HT-29 (cell line): ENCODE results near the gene INO80. TPM values are rescaled to one million over a fixed set of nuclear protein-coding genes. Genes with fewer than 3 reads are reported as not detected.
A peak's percentile ranks its signal among the peaks of the same experiment; 100 is the strongest.
"Not testable (repeated sequence)": the region's sequence is repeated elsewhere in the genome, so short reads cannot be mapped to it uniquely, and the experiment has no call there.

Source experiments
- DNase-seq: peaks from one replicate; pipeline ENCODE4 v3.0.0-alpha.2; 2015; ENCODE audit warnings: low spot score
- total RNA-seq: library from RNA; depleted of rRNA; stranded (reverse); fragments of >200 nt; shearing (Covaris generic); gene quantifications from 2 replicates; pipeline ENCODE4 v1.2.3, GENCODE V29; 2014; rRNA removed

The INO80 gene
- total RNA-seq = 57.1 and 66.9 TPM in 2 replicates

DNA sequence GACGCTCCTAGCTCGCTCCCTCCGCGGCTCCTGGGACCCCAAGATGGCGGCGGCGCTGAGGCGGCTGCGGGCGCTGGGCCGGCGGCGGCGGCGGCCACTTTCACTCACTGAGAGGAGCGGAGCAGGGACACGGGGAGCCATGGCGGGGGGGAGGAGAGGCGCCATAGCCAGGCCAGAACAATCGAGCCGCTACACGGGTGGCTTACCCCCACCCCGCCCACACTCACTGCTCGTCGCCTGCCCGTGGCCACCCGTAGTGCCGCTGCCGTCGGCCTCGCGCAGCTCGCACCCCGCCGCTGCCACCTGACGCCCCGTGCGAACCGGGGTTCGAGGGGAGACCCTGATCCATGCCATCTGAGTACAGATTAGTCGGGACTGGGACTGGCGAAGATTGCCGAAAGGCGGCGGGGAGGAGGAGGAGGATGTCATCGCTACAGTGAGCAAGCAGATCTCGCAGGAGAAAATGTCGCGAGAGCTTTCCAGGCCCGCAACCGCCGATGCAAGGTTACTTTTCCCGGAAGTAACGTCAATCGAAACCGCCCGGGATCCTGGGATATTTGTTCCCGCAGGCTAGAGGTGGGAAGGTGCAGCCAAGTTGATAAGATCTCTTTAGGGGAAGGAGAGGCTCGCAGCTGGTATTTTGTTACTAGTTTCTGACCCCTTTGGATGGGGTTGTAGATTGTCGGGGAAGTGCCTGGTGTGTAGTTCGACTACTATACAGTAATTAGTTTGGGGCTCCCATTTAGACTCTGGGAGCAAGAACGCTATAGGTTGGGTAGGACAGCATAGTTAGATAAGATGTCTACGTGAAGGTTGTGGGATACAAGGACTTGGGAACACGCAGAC lies at the start of gene INO80:
TSS of gene INO80 (minus strand) at position 165 of the 846 bp plus-strand sequence. CDS start 19,970 bp downstream, outside the sequence.
- DNase-seq = peak; percentile 100

DNA sequence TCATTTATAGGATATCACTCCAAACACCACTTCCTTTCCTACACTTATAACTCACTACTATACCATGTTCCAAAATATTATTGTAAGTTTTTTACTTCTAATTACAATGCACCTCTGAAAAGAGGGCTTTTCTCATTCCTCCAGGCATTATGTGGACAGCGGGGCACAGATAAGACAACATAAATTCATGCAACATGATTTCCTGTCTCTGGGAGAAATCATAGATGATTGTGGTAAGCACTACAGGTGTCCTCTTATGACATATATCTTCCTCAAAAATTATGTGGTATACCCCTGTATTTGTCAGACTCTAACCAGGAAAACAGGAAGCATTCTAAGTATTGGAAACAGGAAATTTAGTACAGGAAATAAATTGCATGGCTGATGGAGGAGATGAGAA lies 45.7 kb upstream of the INO80 start:
- no peak for DNase-seq

DNA sequence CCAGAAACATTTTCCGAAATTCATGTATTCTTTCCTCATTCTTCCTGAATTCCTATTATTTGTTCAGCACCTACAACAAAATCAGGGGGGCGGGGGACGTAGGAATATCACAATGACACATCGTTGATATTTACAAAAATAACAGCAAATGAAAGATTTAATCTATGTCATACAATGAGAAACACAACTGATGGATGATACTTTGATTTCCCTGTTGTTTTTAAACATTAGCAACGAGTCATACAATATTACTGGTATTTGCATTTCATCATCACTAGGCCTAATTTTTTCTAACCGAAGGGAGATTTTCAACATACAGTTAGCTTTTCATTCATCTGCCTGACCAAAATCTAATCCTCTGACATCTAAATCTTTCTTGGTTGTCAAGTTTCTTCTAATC lies 45.3 kb upstream of the INO80 start:
- DNase-seq = no peak

- DNase-seq = no peak
Measured at GRCh38 chr15:41160639-41161315, 44.7 kb upstream of the INO80 start.

- DNase-seq = no peak
Measured at GRCh38 chr15:41154412-41154811, 38.3 kb upstream of the INO80 start.

- no peak for DNase-seq
Measured at GRCh38 chr15:41153733-41154132, 37.7 kb upstream of the INO80 start.

DNA sequence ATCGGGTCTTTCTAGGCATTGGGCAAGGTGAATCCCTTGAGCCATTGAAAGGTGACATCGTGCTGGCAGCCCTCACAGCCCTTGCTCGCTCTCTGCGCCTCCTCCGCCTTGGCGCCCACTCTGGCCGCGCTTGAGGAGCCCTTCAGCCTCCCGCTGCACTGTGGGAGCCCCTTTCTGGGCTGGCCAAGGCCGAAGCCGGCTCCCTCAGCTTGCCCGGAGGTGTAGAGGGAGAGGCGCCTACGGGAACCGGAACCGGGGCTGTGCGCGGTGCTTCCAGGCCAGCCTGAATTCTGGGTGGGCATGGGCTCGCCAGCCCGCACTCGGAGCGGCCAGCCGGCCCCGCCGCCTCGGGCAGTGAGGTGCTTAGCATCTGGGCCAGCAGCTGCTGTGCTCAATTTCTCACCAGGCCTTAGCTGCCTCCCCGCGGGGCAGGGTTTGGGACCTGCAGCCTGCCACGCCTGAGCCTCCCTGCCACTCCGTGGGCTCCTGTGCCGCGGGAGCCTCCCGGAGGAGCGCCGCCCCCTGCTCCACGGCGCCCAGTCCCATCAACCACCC lies 35.4 kb upstream of the INO80 start:
- DNase-seq = no peak

- no peak for DNase-seq
Measured at GRCh38 chr15:41150279-41150678, 34.2 kb upstream of the INO80 start.

- DNase-seq = no peak
Measured at GRCh38 chr15:41148065-41148464, 32.0 kb upstream of the INO80 start.

GRCh38 chr15:41139619-41140018 lies 23.5 kb upstream of the INO80 start:
- no peak for DNase-seq

DNA sequence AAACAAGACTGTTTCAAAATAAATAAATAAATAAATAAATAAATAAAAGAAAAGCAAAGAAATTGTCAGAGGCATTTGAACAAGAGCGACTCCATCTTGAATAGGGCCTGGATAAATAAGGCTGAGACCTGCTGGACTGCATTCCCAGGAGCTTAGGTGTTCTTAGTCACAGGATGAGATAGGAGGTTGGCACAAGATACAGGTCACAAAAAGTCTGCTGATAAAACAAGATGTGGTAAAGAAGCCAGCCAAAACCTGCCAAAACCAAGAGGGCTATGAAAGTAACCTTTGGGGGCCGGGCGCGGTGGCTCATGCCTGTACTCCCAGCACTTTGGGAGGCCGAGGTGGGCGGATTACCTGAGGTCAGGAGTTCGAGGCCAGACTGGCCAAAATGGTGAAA lies 23.0 kb upstream of the INO80 start:
- DNase-seq = peak; percentile 63

DNA sequence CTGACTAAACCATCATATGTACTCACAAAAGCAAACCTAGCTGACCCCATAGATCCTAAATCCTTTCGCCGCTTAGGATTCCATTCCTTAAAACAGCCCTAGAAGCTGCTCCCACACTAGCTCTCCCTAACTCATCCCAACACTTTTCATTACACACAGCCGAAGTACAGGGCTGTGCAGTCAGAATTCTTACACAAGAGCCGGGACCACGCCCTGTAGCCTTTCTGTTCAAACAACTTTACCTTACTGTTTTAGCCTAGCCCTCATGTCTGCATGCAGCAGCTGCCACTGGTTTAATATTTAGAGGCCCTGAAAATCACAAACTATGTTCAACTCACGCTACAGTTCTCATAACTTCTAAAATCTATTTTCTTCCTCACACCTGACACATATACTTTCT lies 19.5 kb upstream of the INO80 start:
- not testable (repeated sequence) for DNase-seq

GRCh38 chr15:41133454-41133853 lies 17.4 kb upstream of the INO80 start:
- no peak for DNase-seq

DNA sequence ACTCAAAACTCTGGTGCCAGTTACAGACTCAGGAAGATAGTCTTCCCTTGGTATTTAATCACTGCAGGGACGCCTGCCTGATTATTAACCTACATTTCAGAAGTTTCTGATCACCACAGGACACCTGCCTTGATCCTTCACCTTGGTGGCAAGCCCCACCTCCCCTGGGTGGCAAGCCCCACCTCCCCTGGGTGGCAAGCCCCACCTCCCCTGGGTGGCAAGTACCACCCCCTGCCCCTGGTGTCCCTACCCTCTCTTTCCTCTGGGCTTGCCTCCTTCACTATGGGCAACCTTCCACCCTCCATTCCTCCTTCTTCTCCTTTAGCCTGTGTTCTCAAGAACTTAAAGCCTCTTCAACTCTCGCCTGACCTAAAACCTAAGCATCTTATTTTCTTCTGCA lies 16.0 kb upstream of the INO80 start:
- not testable (repeated sequence) for DNase-seq

DNA sequence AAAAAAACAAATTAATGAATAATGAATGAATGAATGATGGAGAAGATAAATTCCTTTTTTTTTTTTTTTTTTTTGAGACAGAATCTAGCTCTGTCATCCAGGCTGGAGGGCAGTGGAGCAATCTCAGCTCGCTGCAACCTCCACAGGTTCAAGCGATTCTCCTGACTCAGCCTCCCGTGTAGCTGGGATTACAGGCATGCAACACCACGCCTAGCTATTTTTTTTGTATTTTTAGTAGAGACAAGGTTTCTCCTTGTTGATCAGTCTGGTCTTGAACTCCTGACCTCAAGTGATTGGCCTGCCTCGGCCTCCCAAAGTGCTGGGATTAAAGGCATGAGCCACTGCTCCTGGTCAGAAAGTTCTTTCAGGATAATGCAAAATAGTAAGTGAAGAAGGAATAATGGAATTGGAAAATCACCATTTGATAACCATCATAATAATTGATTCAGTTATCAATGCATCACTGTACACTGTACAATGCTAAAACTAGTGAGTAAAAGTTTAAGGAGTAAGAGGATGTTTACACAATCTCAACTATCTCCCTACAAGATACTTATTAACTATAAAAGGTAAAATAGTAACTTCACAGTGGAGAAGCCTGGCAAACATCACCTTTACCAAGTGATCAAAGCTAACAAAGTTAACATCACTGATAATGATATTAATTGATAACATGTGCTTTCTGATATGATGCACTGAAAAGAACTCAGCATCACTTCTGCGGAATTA lies 12.3 kb upstream of the INO80 start:
- DNase-seq = no peak

DNA sequence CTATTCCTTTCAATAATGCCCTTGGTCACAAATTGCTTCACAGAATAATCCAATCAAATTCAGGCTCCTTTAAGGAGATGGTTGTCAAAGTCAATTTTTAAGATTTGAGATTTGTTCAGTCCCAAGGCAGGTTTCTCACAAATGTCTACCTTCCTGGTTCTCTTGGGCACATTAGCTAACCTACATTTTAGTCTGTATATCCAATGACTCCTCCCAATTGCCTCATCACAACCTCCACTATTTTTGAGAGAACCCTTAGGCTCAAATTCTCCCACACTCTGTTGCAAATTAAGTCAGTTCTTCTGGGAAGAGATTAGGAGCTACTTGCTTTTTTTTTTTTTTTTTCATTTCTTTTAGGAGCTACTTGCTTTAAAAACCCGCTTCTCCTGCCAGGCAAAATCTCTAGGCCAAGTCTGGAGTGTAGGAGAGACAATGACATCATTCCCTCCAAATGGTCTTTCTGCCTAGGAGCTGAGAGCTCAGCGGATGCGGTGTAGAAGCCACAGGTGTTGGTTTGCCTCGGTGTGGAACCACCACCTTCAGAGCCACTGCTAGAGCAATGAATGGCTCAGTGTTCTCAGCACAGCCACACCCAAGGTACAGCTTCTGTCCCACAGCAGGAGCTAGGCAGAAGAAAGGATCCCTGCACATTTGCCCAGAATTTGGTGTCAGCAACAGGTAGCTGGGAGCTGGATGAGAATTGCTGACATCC lies 10.0 kb upstream of the INO80 start:
- no peak for DNase-seq

DNA sequence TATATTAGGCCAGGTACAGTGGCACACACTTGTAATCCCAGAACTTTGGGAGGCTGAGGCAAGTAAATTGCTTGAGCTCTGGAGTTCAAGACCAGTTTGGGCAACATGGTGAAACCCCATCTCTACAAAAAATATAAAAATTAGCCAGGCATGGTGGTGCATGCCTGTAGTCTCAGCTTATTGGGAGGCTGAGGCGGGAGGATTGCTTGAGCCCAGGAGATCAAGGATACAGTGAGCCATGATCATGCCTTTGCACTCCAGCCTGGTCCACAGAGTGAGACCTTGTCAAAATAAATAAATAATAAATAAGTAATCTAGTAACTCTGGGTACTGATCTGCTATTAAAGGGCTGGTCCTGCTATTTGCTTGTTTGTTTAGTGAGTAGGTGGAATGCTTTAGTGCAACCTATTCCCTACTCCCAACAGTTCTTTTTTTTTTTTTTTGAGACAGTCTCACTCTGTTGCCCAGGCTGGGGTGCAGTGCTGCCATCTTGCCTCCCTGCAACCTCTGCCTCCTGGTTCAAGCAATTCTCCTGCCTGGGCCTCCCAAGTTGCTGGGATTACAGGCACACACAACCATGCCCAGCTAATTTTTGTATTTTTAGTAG lies 9.1 kb upstream of the INO80 start:
- no peak for DNase-seq

GRCh38 chr15:41124058-41124457 lies 8.0 kb upstream of the INO80 start:
- DNase-seq = no peak

DNA sequence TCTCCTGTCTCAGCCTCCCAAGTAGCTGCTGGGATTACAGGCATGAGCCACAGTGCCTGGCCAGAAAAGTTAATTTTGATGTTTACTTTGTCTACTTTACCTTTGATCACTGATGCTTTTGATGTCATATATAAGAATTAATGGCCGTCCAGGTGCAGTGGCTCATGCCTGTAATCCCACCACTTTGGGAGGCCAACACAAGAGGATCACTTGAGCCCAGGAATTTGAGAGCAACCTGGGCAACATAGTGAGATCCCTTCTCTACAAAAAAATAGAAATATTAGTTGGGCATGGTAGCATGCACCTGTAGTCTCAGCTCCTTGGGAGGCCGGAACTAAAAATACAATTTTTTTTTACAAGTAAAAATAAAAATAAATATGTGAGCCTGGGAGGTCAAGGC lies 6.8 kb upstream of the INO80 start:
- no peak for DNase-seq

GRCh38 chr15:41121951-41122350 lies 5.9 kb upstream of the INO80 start:
- DNase-seq = no peak

DNA sequence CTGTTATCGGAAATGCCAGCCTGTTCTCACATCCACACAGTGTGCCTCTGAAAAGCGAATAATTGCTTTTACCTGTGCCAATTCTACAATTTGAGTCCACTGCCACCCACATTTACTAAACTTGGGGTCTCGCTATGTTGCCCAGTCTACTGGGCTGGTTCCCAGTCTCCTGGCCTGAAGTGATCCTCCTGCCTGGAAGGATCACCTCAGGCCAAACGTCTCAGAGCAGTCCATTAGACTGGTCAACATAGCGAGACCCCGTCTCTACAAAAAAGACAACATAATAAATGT lies 827 bp upstream of the INO80 start:
- DNase-seq = no peak
